Stimulated activated CD8-positive, alpha-beta memory T cell treated with anti-CD3 and anti-CD28 coated beads, Interleukin-4, amount 100 ng/mL, for 4 hours (primary cell): ENCODE data around the gene GATM.
A peak's percentile ranks its signal among the peaks of the same experiment; 100 is the strongest.

Source experiments
- DNase-seq, 2 donors: peaks; one replicate each; pipeline ENCODE4 v3.0.0-alpha.2; 2020; ENCODE audit warnings: low read depth in 2 of 2, low spot score in 1 of 2

The GATM gene, protein sequence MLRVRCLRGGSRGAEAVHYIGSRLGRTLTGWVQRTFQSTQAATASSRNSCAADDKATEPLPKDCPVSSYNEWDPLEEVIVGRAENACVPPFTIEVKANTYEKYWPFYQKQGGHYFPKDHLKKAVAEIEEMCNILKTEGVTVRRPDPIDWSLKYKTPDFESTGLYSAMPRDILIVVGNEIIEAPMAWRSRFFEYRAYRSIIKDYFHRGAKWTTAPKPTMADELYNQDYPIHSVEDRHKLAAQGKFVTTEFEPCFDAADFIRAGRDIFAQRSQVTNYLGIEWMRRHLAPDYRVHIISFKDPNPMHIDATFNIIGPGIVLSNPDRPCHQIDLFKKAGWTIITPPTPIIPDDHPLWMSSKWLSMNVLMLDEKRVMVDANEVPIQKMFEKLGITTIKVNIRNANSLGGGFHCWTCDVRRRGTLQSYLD

DNA sequence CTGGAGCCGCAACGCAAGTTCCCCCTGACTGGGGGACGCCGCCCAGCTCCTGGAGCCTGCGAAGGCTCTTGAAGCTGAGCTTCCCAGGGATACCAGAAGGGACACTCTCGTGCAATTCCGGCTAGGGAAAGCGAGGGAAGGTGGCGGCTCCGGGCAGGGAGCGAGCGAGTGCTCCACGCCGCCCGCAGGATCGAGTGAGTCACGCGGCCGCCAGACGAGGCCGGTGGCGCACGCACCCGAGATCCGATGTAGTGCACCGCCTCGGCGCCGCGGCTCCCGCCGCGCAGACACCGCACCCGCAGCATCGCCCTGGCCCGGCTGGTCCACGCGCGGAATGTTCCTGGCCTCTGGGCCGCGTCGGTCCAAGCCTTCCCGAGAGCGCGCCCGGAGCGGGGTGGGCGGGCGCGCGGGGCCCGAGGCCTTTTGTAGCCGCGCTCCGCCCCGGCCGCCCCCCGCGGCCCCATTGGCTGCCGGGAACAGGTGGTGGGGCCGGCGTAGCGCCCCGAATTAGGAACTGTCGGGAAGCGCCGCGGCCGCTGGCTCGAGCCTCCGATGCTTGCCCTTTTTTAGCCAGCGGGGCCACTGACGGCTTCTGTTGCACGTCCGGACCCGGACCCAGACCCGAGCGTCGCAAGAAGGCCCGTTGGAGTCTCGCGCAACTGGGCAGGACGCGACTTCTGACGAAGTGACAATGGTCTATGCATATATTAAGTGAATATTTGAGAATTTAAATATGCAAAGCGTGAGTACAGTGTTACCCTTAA, at the start of gene GATM:
Gene GATM (minus strand): TSS at position 396 of the 764 bp plus-strand sequence. CDS start 91 bp downstream, at position 305.
- peak in 1 of 2 donors; percentile 26 for DNase-seq

DNA sequence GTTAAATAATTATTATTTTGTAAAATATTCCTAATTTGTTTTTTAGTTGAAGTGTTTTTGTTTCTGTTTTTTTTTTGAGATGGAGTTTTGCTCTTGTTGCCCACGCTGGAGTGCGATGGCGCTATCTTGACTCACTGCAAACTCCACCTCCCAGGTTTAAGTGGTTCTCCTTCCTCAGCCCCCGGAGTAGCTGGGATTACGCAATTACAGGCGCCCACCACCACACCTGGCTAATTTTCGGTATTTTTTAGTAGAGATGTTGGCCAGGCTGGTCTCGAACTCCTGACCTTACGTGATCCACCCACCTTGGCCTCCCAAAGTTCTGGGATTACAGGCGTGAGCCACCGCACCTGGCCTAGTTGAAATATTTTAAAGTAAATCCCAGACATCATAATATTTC, 48.7 kb upstream of the GATM start:
- no peak for DNase-seq

DNA sequence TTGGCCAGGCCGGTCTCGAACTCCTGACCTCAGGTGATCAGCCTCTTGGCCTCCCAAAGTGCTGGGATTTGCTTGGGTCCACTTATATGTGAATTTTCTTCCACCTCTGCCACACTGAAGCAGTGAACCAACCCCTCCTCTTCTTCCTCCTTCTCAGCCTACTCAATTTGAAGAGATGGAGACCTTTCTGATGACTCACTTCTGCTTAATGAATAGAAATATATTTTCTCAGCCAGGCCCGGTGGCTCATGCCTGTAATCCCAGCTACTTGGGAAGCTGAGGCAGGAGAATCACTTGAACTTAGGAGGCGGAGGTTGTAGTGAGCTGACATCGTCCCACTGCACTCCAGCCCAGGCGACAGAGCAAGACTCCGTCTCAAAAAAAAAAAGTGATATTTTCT, 46.8 kb upstream of the GATM start:
- no peak for DNase-seq

DNA sequence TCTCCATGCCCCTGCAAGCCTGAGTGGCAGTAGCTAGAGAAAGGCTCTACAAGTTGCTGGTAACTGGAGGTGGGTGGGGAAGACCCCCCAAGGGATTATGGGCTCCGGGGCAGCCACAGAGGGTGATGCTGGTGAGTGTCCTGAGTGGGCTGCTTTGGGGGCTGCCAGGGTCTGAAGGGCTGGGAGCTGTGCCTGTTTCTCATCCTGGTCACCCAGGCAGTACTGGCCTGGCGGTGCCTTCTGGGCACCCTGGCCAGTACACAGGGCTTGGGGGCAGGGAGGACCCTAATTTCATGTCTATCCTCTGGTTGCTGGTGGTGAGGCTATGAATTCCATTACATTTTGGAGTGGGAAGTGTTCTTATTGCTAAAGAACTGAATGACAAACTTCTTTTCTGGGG, 46.1 kb upstream of the GATM start:
- no peak for DNase-seq

DNA sequence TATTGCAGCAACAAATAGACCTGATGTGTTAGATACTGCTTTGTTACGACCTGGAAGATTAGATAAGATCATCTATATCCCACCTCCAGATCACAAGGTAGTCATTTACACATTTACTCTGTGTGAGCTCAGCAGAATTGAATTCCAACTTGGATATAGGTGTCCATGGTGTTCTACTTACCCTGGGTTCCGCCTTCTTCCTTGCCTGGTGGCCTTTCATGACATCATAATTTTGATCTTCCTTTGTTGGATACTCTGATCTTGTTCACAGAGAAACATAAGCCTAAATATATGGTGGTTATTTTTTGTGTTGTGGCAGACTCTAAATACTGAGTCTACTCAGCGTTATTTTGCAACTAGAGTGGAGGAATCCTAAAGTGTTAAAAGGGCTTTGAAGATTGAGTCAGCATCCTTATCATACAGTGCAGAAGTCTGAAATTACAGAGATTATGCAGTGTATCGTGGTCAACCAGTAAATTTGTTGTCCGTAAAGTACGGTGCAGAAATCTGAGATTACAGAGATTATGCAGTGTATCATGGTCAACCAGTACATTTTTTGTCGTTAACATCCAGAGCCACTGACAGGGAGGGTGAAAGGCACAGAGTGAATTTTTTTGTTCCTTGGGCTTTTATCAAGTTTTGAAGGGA, 39.1 kb upstream of the GATM start:
- no peak for DNase-seq

DNA sequence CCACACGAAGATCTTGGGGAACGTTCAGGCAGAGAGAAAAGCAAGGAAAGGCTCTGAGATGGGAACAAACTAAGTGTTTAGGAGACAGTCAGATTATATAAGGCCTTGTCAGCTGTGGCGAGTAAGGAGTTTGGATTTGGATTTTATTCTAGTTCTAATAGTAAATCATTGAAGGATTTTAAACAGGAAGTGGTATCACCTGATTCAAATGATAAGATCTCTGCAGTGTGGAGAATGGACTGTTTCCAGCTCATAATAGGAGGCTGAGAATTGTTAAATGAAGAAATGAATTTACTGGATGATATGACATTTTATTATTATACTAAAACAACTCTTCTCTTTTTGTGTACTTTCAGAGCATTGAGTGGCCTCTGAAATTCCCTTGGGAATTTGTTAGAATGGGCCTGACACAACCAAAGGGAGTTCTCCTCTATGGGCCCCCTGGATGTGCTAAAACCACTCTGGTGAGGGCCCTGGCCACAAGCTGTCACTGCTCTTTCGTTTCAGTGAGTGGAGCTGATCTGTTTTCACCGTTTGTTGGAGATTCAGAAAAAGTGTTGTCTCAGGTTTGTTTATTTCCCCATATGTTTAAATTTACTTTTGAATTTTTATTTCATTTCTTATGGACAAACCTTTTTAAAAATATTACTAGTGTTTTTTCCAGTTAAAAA, 36.0 kb upstream of the GATM start:
- no peak for DNase-seq

DNA sequence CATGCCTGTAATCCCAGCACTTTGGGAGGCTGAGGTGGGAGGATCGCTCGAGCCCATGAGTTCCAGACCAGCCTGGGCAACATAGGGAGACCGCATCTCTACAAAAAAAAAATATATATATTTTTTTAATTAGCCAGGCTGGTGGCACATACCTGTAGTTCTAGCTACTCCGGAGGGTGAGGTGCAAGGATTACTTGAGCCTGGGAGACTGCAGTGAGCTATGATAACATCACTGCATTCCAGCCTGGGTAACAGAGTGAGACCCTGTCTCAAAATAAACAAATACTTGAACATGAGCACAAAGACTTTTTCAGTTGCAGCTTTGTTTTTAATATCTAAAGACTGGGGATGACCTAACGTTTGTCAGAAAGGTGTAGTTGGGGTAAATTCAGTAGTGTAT, 31.3 kb upstream of the GATM start:
- no peak for DNase-seq

DNA sequence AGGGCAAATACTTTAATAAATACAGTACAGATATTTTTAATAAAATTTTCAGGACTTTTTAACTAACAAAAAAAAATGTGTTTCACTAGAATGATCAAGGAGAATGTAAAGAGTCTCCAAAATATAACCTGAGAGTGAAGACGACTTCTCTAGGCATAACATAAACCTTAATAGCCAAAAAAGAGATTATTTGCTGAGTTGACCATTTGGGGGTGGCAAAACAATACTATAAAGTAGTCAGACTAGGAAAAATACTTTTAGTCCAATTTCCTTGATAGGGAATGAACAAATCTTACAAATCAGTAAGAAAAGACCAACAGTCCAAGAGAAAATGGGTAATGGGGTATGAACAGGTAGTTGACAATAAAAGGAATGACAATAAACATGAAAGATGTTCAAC, 29.4 kb upstream of the GATM start:
- DNase-seq: no peak

DNA sequence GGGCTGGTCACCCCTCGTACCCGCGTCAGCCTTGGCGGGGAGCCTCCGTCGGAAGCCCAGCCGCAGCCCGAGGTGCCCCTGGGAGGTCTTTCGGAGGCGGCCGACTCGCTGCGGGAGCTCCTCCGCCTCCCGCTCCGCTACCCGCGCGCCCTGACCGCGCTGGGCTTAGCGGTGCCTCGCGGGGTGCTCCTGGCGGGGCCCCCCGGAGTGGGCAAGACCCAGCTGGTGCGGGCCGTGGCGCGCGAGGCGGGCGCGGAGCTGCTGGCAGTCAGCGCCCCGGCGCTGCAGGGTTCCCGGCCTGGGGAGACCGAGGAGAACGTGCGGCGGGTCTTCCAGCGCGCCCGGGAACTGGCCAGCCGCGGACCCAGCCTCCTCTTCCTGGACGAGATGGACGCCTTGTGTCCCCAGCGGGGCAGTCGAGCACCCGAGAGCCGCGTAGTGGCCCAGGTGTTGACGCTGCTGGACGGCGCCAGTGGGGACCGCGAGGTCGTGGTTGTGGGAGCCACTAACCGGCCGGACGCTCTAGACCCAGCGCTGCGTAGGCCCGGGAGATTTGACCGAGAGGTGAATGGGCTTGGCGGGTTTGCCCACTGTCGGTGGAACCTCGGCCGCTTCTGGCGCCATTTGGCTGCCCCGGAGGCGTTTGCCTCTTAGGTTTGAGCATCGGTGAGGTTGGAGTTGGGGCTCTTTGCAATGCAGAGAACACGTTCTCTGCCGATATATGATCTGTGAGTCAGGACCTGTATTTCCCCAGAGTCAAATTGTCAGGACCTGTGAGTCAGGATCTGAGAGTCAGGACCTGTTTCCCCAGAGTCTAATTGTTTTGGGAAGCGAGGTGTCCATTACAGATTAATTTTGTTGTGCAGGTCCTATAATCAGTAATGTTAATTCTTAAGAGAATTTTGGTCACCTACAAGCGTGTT, 24.9 kb upstream of the GATM start:
- no peak for DNase-seq

DNA sequence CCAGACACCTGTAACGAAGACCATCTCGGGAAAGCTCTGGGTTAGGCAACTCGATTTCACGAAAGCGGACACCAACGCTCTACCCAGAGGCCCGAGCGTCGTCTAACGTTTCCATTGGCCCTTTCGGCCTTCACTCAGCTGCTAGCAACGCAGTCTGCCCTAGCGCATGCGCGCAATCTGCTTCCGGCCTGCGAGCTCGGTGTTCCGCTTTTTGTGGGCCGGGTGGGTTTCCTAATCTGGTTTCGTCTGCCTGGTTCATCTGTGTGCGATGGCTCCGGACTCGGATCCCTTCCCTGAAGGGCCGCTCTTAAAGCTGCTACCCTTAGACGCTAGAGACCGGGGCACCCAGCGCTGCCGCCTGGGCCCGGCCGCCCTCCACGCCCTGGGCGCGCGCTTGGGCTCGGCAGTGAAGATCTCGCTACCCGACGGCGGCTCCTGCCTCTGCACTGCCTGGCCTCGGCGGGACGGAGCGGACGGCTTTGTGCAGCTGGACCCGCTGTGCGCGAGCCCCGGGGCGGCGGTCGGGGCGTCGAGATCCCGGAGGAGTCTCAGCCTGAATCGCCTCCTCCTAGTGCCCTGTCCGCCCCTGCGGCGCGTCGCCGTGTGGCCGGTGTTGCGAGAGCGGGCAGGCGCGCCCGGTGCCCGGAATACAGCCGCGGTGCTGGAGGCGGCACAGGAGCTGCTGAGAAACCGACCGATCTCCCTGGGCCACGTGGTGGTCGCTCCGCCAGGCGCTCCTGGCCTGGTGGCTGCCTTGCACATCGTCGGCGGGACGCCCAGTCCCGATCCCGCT, 24.0 kb upstream of the GATM start:
- peak; percentile 92 for DNase-seq

DNA sequence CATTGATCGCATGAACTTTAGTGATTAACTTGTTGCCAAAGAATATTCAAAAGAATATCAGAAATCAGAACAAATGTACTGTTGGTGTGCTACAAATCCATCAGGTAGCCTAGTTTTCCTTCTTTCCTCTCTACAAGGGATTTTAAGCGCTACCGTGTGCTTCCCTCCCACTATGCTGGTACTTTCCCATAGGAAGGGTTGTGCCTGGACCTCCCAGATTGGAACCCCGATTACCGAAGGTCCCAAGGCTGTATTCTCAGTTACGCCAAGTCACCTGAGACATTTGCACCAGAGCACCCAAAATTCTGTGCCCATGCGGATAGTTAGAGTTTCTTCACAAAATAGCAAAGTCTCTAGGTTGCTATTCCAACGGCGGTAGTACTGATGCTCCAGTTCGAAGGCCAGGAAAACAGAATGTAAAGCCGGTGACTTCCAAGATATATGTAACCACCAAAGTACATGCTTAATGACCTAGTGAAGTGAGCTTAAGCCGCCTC, 23.4 kb upstream of the GATM start:
- DNase-seq: no peak

DNA sequence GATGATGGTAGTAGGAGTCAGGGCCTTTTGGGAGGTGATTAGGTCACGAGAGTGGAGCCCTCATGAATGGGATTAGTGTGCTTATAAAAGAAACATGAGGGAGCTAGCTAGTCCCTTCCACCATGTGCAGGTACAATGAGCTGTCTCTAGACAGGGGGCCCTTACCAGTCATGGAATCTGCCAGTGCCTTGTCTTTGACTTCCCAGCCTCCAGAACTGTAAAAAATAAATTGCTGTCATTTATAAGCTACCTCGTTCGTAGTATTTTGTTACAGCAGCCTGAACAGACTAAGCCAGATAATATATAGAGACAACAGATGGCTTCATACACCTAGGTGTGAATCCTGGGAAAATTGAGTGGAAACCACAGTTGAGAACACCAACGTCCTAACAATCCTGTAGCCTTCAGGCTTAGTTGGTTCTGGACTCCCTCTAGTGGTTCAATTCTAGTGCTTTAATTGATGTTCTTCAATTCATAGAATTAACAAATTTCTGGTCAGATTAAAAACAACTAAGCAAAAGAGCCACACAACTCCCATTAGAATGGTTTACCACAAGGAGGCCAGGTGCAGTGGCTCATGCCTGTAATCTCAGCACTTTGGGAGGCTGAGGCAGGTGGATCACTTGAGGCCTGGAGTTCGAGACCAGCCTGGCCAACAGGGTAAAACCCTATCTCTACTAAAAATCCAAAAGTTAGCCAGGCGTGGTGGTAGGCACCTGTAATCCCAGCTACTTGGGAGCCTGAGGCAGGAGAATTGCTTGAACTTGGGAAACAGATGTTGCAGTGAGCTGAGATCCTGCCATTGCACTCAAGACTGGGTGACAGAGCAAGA, 21.3 kb upstream of the GATM start:
- no peak for DNase-seq

DNA sequence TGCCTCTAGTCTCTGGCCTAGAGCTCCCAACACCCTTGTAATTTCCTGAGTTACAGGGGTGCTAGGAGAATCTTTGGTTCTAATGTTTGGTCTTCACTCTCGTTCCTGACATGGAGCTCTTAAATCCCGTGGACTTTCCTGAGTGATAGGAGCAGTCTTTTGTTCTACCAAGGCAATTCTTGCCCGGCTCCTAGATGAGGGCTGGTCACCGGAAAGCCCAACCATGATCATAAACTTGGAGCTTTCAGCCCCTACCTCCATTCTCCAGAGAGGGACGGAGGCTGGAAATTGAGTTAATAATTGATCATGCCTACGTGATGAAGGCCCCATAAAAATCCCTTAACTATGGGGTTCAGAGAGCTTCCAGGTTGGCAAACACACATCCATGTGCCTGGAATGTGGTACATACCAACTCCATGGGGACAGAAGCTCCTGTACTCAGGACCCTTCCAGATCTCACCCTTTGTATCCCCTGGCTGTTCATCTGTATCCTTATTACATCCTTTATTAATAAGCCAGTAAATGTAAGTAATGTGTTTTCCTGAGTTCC, 18.8 kb upstream of the GATM start:
- DNase-seq: no peak

DNA sequence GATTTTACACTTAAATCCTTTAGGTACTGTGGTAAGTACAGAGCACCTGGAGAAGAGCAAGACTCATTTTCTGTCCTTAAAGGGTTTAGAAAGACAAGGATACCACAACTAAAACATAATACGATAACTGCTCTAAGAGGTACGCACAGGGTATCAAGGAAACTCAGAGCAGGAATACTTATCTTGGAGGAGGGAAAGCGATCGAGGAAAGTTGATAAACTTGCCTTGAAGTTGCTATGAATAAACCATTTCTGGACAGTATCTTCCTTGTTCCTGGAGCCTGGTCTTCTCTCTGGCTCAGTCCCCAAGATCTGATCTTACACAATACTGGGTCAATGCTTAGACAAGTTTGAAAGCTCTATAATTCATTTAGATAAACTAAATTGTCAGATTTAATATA, 17.6 kb upstream of the GATM start:
- no peak for DNase-seq

DNA sequence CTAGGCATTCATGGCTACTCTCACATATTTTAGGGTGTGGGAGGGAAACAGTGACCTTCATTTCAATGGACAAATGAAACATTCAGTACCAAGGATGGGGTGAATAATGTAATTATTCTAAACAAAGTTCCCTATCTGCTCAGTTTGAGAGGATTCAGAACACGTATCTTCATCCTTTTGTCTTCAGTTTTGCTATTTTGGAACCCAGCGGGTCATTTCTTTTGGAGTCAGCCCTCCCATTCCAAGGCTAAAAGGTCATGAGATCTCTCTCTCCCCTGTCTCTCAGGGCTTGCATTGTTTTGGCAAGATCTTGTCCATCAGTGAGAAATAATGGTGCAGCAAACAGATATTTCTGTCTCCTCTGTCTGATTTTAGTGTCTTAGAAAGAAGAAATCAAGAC, 16.3 kb upstream of the GATM start:
- no peak for DNase-seq

DNA sequence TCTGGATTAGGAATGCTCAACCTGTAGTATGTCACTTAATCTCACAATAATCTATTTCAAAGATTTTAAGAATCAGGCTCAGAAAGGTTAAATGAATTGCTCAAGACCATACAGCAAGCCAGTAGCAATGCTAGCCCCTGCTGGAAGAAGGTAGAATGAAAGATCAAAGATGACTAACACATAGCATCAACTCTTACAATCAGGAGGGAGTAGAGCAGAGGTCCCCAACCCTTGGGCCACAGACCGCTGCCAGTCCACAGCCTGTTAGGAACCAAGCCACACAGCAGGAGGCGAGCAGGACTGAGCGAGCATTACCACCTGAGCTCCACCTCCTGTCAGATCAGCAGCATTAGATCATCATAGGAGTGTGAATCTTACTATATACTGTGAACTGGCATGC, 15.5 kb upstream of the GATM start:
- no peak for DNase-seq

DNA sequence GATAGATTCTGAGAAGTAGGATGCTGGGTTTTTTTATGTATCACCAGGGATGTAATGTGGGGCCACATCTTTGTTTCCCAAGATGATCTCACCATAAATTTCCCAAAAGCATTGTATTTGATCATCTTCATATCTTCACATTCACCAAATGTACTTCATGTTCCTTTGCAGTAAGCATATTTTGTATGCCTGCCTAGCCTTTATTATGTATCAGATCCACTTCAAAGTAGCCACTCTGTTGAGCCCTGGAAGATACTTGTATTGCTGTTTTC, 14.2 kb upstream of the GATM start:
- DNase-seq: no peak

DNA sequence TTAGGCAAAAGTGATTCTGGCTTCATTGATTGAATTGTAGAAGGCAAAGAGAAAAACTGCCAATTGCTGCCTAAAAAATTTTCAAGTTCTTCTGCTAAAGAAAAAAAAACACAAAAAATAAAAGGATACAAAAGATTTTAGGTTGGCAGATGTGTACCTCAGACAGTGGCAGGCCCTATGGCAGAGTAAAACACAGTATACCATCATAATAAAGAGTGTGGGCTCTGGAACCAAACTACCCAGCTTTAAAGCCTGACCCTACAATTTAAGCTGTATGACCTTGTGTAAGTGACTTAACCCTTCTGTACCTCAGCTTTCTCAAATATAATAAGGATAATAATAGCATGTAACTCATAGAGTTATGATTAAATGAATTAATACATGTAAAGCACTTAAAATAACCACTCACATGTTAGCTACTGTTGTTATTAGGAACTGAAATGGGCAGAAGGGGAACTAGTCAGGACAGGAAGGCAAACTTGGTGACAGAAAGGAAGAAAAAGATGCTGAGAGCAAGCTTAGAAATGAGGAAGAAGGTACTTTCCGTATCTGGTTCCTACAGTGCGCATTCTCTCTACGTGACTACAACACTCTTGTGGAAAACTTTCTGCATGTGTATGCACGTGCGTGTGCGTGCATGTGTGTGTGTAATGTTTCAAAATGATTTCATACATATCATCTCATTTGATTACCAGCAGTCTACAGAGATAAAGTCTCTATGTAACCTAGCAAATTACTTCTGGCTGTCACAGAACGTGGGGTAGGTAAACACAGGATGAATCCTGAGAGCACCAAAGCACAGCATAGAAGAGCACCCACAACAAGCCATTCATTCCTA, 13.6 kb upstream of the GATM start:
- DNase-seq: no peak
